ENCODE data around the gene ZFYVE27.

DNA sequence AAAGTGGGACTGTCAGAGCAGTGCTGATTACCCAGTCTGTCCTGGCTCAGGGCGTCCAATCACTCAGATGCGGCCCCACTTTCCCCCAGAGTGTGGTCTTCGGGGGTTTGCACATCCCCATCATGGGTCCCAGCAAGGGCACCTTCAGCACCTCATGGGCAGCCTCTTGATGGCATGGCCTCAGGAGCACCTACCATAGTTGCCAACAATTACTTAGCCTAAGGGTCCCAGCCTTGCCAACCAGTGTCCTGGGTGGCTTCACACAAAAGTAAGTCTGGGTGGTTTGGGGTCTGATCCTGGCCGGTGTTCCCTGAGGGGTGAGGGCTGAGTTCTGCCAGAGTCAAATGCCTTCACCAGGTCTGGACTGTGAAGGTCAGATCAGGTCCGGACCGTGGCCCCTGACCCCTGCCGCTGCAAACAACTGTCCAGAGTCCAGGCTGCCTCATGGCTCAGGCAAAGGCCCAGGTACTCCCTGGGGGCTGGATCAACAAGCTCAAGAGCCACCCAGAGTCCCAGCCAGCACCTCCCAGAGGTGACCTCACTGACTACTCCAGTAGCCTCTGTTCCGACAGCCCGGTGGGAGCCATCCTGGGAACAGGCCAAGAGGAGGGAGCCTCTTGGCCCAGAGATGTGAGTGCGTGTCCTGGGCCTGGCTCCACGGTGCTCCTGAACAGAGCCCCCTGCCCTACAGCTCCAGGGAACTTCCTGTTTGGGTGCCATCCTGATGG, 29.6 kb upstream of the ZFYVE27 start:
- TF ChIP-seq, protein P1, sequence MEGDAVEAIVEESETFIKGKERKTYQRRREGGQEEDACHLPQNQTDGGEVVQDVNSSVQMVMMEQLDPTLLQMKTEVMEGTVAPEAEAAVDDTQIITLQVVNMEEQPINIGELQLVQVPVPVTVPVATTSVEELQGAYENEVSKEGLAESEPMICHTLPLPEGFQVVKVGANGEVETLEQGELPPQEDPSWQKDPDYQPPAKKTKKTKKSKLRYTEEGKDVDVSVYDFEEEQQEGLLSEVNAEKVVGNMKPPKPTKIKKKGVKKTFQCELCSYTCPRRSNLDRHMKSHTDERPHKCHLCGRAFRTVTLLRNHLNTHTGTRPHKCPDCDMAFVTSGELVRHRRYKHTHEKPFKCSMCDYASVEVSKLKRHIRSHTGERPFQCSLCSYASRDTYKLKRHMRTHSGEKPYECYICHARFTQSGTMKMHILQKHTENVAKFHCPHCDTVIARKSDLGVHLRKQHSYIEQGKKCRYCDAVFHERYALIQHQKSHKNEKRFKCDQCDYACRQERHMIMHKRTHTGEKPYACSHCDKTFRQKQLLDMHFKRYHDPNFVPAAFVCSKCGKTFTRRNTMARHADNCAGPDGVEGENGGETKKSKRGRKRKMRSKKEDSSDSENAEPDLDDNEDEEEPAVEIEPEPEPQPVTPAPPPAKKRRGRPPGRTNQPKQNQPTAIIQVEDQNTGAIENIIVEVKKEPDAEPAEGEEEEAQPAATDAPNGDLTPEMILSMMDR (IDR thresholded peaks at IDR 0.05; ENCODE audit: poor library complexity, severe bottlenecking), result no peak
- no peak for TF ChIP-seq POLR2AphosphoS5 (IDR thresholded peaks at IDR 0.05)
- TF ChIP-seq, protein P2, sequence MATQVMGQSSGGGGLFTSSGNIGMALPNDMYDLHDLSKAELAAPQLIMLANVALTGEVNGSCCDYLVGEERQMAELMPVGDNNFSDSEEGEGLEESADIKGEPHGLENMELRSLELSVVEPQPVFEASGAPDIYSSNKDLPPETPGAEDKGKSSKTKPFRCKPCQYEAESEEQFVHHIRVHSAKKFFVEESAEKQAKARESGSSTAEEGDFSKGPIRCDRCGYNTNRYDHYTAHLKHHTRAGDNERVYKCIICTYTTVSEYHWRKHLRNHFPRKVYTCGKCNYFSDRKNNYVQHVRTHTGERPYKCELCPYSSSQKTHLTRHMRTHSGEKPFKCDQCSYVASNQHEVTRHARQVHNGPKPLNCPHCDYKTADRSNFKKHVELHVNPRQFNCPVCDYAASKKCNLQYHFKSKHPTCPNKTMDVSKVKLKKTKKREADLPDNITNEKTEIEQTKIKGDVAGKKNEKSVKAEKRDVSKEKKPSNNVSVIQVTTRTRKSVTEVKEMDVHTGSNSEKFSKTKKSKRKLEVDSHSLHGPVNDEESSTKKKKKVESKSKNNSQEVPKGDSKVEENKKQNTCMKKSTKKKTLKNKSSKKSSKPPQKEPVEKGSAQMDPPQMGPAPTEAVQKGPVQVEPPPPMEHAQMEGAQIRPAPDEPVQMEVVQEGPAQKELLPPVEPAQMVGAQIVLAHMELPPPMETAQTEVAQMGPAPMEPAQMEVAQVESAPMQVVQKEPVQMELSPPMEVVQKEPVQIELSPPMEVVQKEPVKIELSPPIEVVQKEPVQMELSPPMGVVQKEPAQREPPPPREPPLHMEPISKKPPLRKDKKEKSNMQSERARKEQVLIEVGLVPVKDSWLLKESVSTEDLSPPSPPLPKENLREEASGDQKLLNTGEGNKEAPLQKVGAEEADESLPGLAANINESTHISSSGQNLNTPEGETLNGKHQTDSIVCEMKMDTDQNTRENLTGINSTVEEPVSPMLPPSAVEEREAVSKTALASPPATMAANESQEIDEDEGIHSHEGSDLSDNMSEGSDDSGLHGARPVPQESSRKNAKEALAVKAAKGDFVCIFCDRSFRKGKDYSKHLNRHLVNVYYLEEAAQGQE (IDR thresholded peaks at IDR 0.05; ENCODE audit: borderline replicate concordance), result no peak

Measured in neural cell (in vitro differentiated cells).